IPS DF 6.9 (cell line): ENCODE results near the gene FIGNL2.

Experiments
- DNase-seq: peaks from one replicate; pipeline ENCODE4 v3.0.0-alpha.2; 2013; ENCODE audit warnings: low read depth, low spot score
- H3K27ac ChIP-seq: one replicate; pipeline ENCODE4 v1.5.1; 2013; ENCODE audit warnings: low read length, control low read depth
- H3K27me3 ChIP-seq: 2 replicates; pipeline ENCODE4 v1.6.1; 2013; ENCODE audit warnings: mild to moderate bottlenecking, low read length; ENCODE audit not compliant: control insufficient read depth, insufficient read depth
- H3K36me3 ChIP-seq: 2 replicates; pipeline ENCODE4 v1.6.1; 2013; ENCODE audit warnings: low read length; ENCODE audit not compliant: control insufficient read depth, insufficient read depth
- H3K4me1 ChIP-seq: 2 replicates; pipeline ENCODE4 v1.6.1; 2013; ENCODE audit warnings: low read length; ENCODE audit not compliant: control insufficient read depth, insufficient read depth
- H3K4me3 ChIP-seq: 2 replicates; pipeline ENCODE4 v1.5.1; 2013; ENCODE audit warnings: mild to moderate bottlenecking, low read length
- H3K9me3 ChIP-seq: 2 replicates; pipeline ENCODE4 v1.6.1; 2013; ENCODE audit warnings: low read length, inconsistent platforms; ENCODE audit not compliant: control insufficient read depth, insufficient read depth
- WGBS: extraction: QIAGEN DNeasy Blood & Tissue Kit; methylation state at CpG from one replicate; pipeline ENCODE4 v1.1.7; 2013; ENCODE audit warnings: mixed read lengths, missing lambda C conversion rate; ENCODE audit not compliant: insufficient read length, insufficient coverage; 5-methylcytosine and 5-hydroxymethylcytosine counted together

The FIGNL2 gene

GRCh38 chr12:51867371-51867770 lies 18.9 kb upstream of the FIGNL2 start:
- Histone ChIP-seq H3K9me3 (no peaks in the 10 kb centered on the region), H3K4me3 (no peak overlapping the region), H3K27me3 (peaks cover 7% of the 10 kb centered on the region; the same call in 1 of the 2 replicates), H3K4me1 (peaks cover 13% of the 10 kb centered on the region), H3K36me3 (no peaks in the 10 kb centered on the region), H3K27ac (no peak overlapping the region)
- no peak for DNase-seq

DNA sequence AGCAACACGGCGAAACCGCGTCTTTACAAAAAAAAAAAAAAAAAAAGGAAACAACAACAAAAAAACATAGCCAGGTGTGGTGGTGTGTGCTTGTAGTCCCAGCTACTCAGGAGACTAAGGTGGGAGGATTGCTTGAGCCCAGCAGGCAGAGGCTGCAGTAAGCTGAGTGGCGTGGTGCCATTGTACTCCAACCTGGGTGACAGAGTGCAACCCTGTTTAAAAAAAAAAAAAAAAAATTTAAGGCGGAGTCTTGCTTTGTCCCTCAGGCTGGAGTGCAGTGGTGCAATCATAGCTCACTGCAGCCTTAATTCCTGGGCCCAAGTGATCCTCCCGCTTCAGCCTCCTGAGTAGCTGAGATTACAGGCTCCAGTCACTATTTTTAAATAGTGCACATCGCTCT lies 18.2 kb upstream of the FIGNL2 start:
- no peaks in the 10 kb centered on the region for H3K36me3 ChIP-seq
- H3K27me3 ChIP-seq, result peaks cover 7% of the 10 kb centered on the region; the same call in 1 of the 2 replicates
- no peaks in the 10 kb centered on the region for H3K9me3 ChIP-seq
- DNase-seq, result no peak
- no peak overlapping the region for H3K27ac ChIP-seq
- H3K4me3 ChIP-seq, result no peak overlapping the region
- no CpG with 5 or more reads among the region's 8 CpGs for WGBS
- H3K4me1 ChIP-seq, result peaks cover 12% of the 10 kb centered on the region

GRCh38 chr12:51866324-51866723 lies 17.8 kb upstream of the FIGNL2 start:
- H3K27ac ChIP-seq, result no peak overlapping the region
- H3K27me3 ChIP-seq, result peaks cover 7% of the 10 kb centered on the region; the same call in 1 of the 2 replicates
- no peak overlapping the region for H3K4me3 ChIP-seq
- H3K4me1 ChIP-seq, result peaks cover 12% of the 10 kb centered on the region
- no peaks in the 10 kb centered on the region for H3K9me3 ChIP-seq
- WGBS, result no CpG with 5 or more reads among the region's 4 CpGs
- DNase-seq, result no peak
- H3K36me3 ChIP-seq, result no peaks in the 10 kb centered on the region

- Histone ChIP-seq H3K9me3 (no peaks in the 10 kb centered on the region), H3K27ac (no peak overlapping the region), H3K27me3 (peaks cover 5% of the 10 kb centered on the region; the same call in 1 of the 2 replicates), H3K4me1 (peaks cover 12% of the 10 kb centered on the region), H3K36me3 (no peaks in the 10 kb centered on the region), H3K4me3 (no peak overlapping the region)
- WGBS, result no CpG with 5 or more reads among the region's 7 CpGs
- no peak for DNase-seq
Measured at GRCh38 chr12:51865757-51866270, 17.3 kb upstream of the FIGNL2 start.

DNA sequence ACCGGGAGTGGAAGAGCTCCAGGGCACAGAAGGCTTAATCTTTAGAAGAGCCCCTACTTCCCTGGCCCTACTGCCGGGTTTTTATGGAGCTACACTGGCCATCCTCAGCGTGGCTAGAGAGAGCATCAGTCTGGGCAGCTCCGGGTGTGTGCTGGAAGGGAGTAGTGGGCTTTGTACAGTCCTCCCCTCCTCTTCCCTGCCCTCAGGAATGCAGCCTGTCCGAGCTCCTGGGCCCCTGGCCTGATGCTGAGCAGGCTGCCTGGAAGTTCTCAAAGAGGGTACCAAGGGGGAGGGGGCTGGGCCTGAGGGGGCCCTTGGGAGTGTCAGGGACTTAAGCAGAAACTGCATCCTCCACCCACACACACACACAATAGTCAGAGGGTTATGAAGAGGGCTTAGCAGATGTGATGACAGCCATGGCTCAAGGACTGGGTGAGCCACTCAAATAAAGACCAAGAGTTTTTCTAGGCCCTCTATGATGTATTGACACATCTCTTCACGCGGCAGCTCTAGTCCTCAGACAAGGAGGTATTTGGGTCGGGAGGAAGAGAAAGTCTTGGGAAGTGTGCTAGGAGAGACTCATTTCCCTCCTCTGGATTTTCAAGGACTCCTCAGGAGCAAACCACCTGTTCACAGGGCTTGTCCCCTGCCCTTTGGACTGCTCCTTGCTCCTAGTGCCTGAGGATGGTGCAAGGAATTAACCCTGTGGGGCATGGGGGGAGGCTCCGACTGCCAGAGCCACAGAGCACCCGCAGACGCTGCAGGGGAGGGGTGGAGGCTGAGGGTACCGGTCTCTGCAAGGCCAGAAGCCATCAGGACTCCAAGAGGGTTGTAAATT lies 16.5 kb upstream of the FIGNL2 start:
- no peaks in the 10 kb centered on the region for H3K9me3 ChIP-seq
- peak overlapping the region; percentile 41; the same call in 1 of the 2 replicates for H3K4me3 ChIP-seq
- H3K36me3 ChIP-seq, result no peaks in the 10 kb centered on the region
- H3K27me3 ChIP-seq, result peaks cover 5% of the 10 kb centered on the region; the same call in 1 of the 2 replicates
- DNase-seq, result no peak
- H3K27ac ChIP-seq, result no peak overlapping the region
- no CpG with 5 or more reads among the region's 12 CpGs for WGBS
- H3K4me1 ChIP-seq, result peaks cover 12% of the 10 kb centered on the region

DNA sequence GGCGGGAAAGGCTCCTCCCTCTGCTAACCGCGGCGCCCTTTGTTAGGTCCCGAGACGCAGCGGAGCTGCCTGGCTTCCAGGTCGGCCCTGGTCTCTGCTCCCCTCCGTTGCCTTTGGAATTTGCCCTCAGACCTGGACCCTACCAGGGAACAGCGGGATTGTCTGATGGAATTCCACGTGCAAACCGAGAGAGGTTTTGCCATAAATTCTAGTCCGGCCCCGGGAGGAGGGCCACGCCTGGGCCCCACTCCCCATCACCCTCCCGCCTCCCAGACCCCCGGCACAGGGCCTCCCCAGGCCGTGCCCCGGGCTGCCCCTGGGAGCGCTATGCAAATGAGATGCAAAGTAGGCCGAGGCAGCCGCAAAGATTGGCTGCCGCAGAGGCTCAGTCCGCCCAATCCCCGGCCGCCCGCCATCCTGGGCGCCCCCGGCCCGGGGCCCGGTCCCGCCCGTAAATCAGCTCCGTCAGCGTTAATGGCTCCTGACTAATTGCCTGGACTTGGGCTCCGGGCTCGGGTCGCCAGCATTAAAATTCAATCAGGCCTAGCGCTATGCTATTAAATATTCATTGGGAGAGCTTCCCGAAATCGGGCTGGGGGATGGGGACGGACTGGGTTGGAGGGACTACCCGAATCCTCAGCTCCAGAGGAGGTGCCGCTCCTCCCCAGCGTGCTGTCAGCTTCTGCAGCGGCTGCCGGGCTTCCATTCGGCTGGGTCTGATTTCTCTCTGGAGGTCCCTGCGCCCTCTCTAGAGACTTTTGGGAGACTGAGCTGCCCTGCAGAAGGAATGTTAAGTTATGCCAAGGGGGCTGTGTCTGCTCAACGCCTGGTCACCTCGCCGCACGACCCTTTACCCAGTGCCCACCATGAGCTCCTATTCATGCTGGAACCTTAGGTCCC lies 15.7 kb upstream of the FIGNL2 start:
- Histone ChIP-seq H3K9me3 (no peaks in the 10 kb centered on the region), H3K4me3 (peak overlapping the region; percentile 41; the same call in 1 of the 2 replicates), H3K27me3 (peaks cover 5% of the 10 kb centered on the region; the same call in 1 of the 2 replicates), H3K36me3 (no peaks in the 10 kb centered on the region), H3K4me1 (peaks cover 9% of the 10 kb centered on the region), H3K27ac (no peak overlapping the region)
- WGBS, result no CpG with 5 or more reads among the region's 53 CpGs
- no peak for DNase-seq

- Histone ChIP-seq H3K4me3 (peak overlapping the region; percentile 41; the same call in 1 of the 2 replicates), H3K27ac (no peak overlapping the region)
Measured at GRCh38 chr12:51863363-51863932, 14.9 kb upstream of the FIGNL2 start.

GRCh38 chr12:51862947-51863346 lies 14.4 kb upstream of the FIGNL2 start:
- no peak overlapping the region for H3K27ac ChIP-seq
- H3K27me3 ChIP-seq, result no peaks in the 10 kb centered on the region; the same call in 1 of the 2 replicates
- no CpG with 5 or more reads among the region's 4 CpGs for WGBS
- no peak for DNase-seq
- H3K4me3 ChIP-seq, result no peak overlapping the region
- no peaks in the 10 kb centered on the region for H3K9me3 ChIP-seq
- H3K36me3 ChIP-seq, result no peaks in the 10 kb centered on the region
- H3K4me1 ChIP-seq, result peaks cover 9% of the 10 kb centered on the region

More at GRCh38 chr12:51863363-51863932, 14.9 kb upstream of the FIGNL2 start:
- Histone ChIP-seq H3K36me3 (no peaks in the 10 kb centered on the region), H3K9me3 (no peaks in the 10 kb centered on the region), H3K4me1 (peaks cover 9% of the 10 kb centered on the region), H3K27me3 (peaks cover 4% of the 10 kb centered on the region; the same call in 1 of the 2 replicates)
- WGBS, result no CpG with 5 or more reads among the region's 17 CpGs
- DNase-seq, result no peak

GRCh38 chr12:51860986-51861385 lies 12.5 kb upstream of the FIGNL2 start:
- DNase-seq, result no peak
- WGBS, result no CpG with 5 or more reads among the region's 3 CpGs
- Histone ChIP-seq H3K36me3 (no peaks in the 10 kb centered on the region), H3K9me3 (no peaks in the 10 kb centered on the region), H3K4me3 (no peak overlapping the region), H3K27ac (no peak overlapping the region), H3K27me3 (no peaks in the 10 kb centered on the region; the same call in 1 of the 2 replicates), H3K4me1 (peaks cover 7% of the 10 kb centered on the region)
